ENCODE results near the gene IFT20. TPM values are rescaled to one million over a fixed set of nuclear protein-coding genes. Genes with fewer than 3 reads are reported as not detected.

IFT20 gene
- total and polyA plus RNA-seq, 10 donors: 28.4 to 52.8 (median 45.6) TPM

DNA sequence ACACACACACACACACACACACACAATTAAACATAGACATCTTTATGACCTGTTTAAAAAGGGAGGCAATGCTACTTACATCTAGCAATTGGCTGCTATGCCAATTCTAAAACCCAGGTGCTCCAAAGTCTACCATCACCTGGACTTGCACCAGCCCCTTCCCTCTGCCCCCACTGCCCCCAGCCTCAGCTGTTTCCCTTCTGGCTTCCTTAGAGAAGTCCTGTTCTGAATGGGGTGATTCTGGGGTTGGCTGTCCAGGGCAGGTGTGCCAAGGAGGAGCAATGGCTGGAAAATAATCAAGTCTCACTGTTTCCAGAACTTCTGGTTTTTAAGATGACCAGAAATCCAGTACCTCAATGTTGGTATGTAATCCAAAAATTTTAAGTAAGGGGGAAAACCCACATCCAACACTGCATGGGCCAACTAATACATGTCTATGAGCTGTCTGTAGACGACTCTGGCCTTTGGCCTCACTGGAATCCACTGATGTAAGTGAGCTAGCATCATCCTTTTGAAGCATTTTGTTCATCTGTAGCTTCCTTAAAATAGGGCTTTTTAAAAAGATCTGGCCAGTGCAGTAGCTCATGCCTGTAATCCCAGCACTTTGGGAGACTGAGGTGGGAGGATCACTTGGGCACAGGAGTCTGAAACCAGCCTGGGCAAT is 2.1 kb downstream of the IFT20 start:
- Histone ChIP-seq H3K27ac (peak overlapping the region in 4 of 8 donors; percentile 95 to 97 (median 96)), H3K9me3 (no peaks in the 10 kb centered on the region), H3K27me3 (replicated peaks in 1 of 7) (no peaks in the 10 kb centered on the region), H3K36me3 (peaks cover 4 to 45% (median 37%) of the 10 kb centered on the region in 6 donors), H3K4me3 (peak overlapping the region in 1 of 8 donors; percentile 83), H3K4me1 (peaks cover 20 to 60% (median 46%) of the 10 kb centered on the region in 6 donors)
- TF ChIP-seq, protein P1, sequence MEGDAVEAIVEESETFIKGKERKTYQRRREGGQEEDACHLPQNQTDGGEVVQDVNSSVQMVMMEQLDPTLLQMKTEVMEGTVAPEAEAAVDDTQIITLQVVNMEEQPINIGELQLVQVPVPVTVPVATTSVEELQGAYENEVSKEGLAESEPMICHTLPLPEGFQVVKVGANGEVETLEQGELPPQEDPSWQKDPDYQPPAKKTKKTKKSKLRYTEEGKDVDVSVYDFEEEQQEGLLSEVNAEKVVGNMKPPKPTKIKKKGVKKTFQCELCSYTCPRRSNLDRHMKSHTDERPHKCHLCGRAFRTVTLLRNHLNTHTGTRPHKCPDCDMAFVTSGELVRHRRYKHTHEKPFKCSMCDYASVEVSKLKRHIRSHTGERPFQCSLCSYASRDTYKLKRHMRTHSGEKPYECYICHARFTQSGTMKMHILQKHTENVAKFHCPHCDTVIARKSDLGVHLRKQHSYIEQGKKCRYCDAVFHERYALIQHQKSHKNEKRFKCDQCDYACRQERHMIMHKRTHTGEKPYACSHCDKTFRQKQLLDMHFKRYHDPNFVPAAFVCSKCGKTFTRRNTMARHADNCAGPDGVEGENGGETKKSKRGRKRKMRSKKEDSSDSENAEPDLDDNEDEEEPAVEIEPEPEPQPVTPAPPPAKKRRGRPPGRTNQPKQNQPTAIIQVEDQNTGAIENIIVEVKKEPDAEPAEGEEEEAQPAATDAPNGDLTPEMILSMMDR (IDR thresholded peaks at IDR 0.05 in 8 of 11, conservative IDR thresholded peaks at IDR 0.05 in 3 of 11): no peak
- no peak for TF ChIP-seq POLR2AphosphoS5 (IDR thresholded peaks at IDR 0.05)
- TF ChIP-seq POLR2A (IDR thresholded peaks at IDR 0.05): no peak
- DNase-seq: no peak
- intact Hi-C loops (cut with DNase I; ENCODE audit: low total_unique reads): no loop called here
- 68 to 89% (median 75%) methylated on average over 1 of the region's 1 CpG for WGBS, 5 donors

DNA sequence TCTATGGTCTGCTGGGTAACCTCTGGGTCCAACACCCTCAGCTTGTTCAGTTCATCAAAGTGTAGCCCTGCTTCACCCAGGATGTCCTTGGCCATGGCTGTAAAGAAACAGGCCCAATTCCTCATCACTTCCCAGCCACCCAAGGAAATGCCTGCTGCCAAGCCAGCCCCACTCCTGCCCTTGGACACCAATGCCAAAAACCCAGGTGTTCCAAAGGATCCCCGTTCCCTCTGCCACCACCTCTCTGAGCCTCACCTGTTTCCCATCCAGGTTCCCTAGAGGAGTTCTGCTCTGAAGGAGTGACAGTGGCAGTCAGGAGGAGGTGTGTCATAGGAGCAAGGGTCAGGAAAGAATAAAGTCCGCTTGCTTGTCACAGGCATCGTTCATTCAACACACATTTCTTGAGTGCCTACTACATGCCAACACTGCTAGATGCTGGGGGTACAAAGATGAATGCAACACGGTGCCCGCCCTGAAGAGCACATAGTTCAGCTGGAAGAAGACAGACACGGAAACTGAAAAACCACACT is 3.3 kb downstream of the IFT20 start:
- H3K27me3 ChIP-seq (replicated peaks in 1 of 7): no peaks in the 10 kb centered on the region
- TF ChIP-seq POLR2AphosphoS5 (IDR thresholded peaks at IDR 0.05): no peak
- no peaks in the 10 kb centered on the region for H3K9me3 ChIP-seq
- DNase-seq: no peak
- peaks cover 4 to 56% (median 44%) of the 10 kb centered on the region in 6 donors for H3K36me3 ChIP-seq
- peaks cover 20 to 47% (median 35%) of the 10 kb centered on the region in 6 donors for H3K4me1 ChIP-seq
- H3K4me3 ChIP-seq: no peak overlapping the region
- H3K27ac ChIP-seq: no peak overlapping the region
- intact Hi-C loops (cut with DNase I; ENCODE audit: low total_unique reads): no loop called here
- WGBS, 5 donors: 91 to 95% (median 93%) methylated on average over 6 of the region's 6 CpGs

DNA sequence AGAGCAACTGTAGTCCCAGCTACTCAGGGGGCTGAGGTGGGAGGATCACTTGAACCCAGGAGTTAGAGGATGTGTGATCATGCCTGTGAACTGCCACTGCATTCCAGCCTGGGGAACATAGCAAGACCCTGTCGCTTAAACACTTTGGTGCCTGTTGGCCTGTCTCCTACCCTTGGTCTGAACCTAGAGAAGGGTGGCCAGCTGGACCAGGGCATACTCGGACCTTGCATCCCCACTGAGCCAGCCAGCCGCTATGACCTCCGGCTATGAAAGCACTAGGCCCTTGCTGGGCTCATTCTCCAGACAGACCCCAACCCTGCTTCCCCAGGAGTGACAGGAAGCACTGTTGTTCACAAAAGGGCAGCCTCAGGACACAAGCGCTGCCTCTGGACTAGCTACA is 4.6 kb downstream of the IFT20 start:
- intact Hi-C loops (cut with DNase I; ENCODE audit: low total_unique reads): no loop called here
- DNase-seq: no peak
- WGBS, 5 donors: 91 to 99% (median 95%) methylated on average over 5 of the region's 5 CpGs

DNA sequence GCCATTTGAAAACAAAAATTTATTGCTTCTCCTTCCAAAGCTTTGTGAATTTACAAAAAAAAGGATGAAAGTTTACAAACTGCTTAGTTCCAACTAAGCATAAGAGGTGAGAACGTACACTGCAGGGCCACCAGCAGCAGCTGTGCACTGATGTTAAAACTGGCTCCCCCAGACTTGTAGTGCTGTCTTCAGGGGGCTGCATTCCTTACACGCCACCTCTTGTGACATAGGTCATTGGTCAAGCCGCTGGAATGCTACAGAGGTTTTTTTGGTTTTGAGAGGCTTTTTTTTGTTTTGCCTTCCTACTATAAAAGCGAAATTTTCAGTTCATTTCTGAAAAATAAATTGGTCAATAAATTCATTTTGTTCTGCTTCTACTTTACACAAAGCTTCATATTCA is 6.9 kb downstream of the IFT20 start:
- TF ChIP-seq POLR2A (IDR thresholded peaks at IDR 0.05) (no peak), POLR2AphosphoS5 (IDR thresholded peaks at IDR 0.05) (no peak)
- TF ChIP-seq, protein P1 (IDR thresholded peaks at IDR 0.05 in 8 of 11, conservative IDR thresholded peaks at IDR 0.05 in 3 of 11): no peak
- Histone ChIP-seq H3K27me3 (replicated peaks in 1 of 7) (no peaks in the 10 kb centered on the region), H3K4me1 (peaks cover 2 to 34% (median 8%) of the 10 kb centered on the region in 6 donors), H3K36me3 (peaks cover 4 to 65% (median 48%) of the 10 kb centered on the region in 6 donors), H3K9me3 (no peaks in the 10 kb centered on the region), H3K27ac (no peak overlapping the region), H3K4me3 (no peak overlapping the region)
- DNase-seq: no peak
- 71 to 88% (median 81%) methylated on average over 4 of the region's 4 CpGs for WGBS, 5 donors
- intact Hi-C loops (cut with DNase I; ENCODE audit: low total_unique reads): no loop called here

More for the DNA sequence above, 4.6 kb downstream of the IFT20 start:
- Histone ChIP-seq H3K27ac (no peak overlapping the region), H3K36me3 (peaks cover 4 to 65% (median 48%) of the 10 kb centered on the region in 6 donors), H3K4me3 (no peak overlapping the region), H3K4me1 (peaks cover 15 to 35% (median 23%) of the 10 kb centered on the region in 6 donors), H3K27me3 (replicated peaks in 1 of 7) (no peaks in the 10 kb centered on the region), H3K9me3 (no peaks in the 10 kb centered on the region)
- TF ChIP-seq, protein P1 (IDR thresholded peaks at IDR 0.05 in 8 of 11, conservative IDR thresholded peaks at IDR 0.05 in 3 of 11): no peak
- no peak for TF ChIP-seq POLR2AphosphoS5 (IDR thresholded peaks at IDR 0.05)
- no peak for TF ChIP-seq POLR2A (IDR thresholded peaks at IDR 0.05)
